CD8-positive, alpha-beta memory T cell (primary cell): ENCODE data around the gene PLEKHA6. TPM values are rescaled to one million over a fixed set of nuclear protein-coding genes. Genes with fewer than 3 reads are reported as not detected.

Experiments
- CTCF ChIA-PET: fragments of 350-600 bp; sonication (Branson Sonifier 250); formaldehyde crosslinking; loops from one replicate; lab custom pipeline; 2021; ENCODE audit warnings: antibody characterized with exemption; lab: Charles Lee
- POLR2A ChIA-PET: fragments of 350-600 bp; sonication (Branson Sonifier 250); formaldehyde crosslinking; loops from one replicate; lab custom pipeline; 2021; ENCODE audit warnings: antibody characterized with exemption; lab: Charles Lee
- DNase-seq, 5 donors: peaks; one replicate each; pipeline versions ENCODE4 v3.0.0 to v3.0.0-alpha.2; 2020 to 2022; ENCODE audit warnings: mixed read lengths in 1 of 5
- H3K27ac ChIP-seq: one replicate; pipeline ENCODE4 v1.7.0; 2013; ENCODE audit warnings: low read depth, mild to moderate bottlenecking, low read length, moderate library complexity
- H3K27me3 ChIP-seq: 2 replicates; pipeline ENCODE4 v1.7.0; 2013; ENCODE audit warnings: low read length, mild to moderate bottlenecking; ENCODE audit not compliant: insufficient read depth, poor library complexity, severe bottlenecking
- H3K36me3 ChIP-seq: 2 replicates; pipeline ENCODE4 v1.7.0; 2013; ENCODE audit warnings: mild to moderate bottlenecking, low read length, moderate library complexity; ENCODE audit not compliant: insufficient read depth
- H3K4me1 ChIP-seq: 2 replicates; pipeline ENCODE4 v1.7.0; 2013; ENCODE audit warnings: mild to moderate bottlenecking, low read length, moderate library complexity; ENCODE audit not compliant: insufficient read depth
- H3K4me3 ChIP-seq: 2 replicates; pipeline ENCODE4 v1.7.0; 2013; ENCODE audit warnings: mild to moderate bottlenecking, low read length
- H3K9me3 ChIP-seq: 2 replicates; pipeline ENCODE4 v1.7.0; 2013; ENCODE audit warnings: mild to moderate bottlenecking, low read length
- H3K27ac Mint-ChIP-seq, 8 donors: one replicate each; pipeline ENCODE4 v1.8.0; 2020 to 2021; ENCODE audit warnings: mixed read lengths in 8 of 8, mild to moderate bottlenecking in 6 of 8, inconsistent platforms in 3 of 8, moderate library complexity in 3 of 8
- H3K27me3 Mint-ChIP-seq, 2 donors: one replicate each; pipeline ENCODE4 v1.8.0; 2020 to 2021; ENCODE audit warnings: mixed read lengths in 2 of 2, mild to moderate bottlenecking in 1 of 2, moderate library complexity in 1 of 2
- H3K36me3 Mint-ChIP-seq, 3 donors: one replicate each; pipeline ENCODE4 v1.8.0; 2020 to 2021; ENCODE audit warnings: mixed read lengths in 3 of 3, inconsistent platforms in 1 of 3, mild to moderate bottlenecking in 1 of 3
- H3K4me1 Mint-ChIP-seq, 3 donors: one replicate each; pipeline ENCODE4 v1.8.0; 2020 to 2021; ENCODE audit warnings: mixed read lengths in 3 of 3, inconsistent platforms in 1 of 3, mild to moderate bottlenecking in 1 of 3
- H3K4me3 Mint-ChIP-seq, 7 donors: one replicate each; pipeline ENCODE4 v1.8.0; 2020 to 2021; ENCODE audit warnings: mixed read lengths in 7 of 7, mild to moderate bottlenecking in 6 of 7, moderate library complexity in 4 of 7, inconsistent platforms in 2 of 7
- H3K9me3 Mint-ChIP-seq, 5 donors: one replicate each; pipeline ENCODE4 v1.8.0; 2020 to 2022; ENCODE audit warnings: mixed read lengths in 5 of 5, mild to moderate bottlenecking in 3 of 5, moderate library complexity in 2 of 5, inconsistent platforms in 1 of 5
- polyA plus RNA-seq: library from polyadenylated mRNA; unstranded; fragments of 300-500 nt; fragmentation: Illumina TruSeq; gene quantifications from one replicate; pipeline ENCODE4 v1.2.3, GENCODE V29; 2021
- total RNA-seq, 2 experiments: library from RNA; stranded (reverse); gene quantifications; one replicate each; pipeline ENCODE4 v1.2.3, GENCODE V29; 2021

Gene PLEKHA6
- total and polyA plus RNA-seq, 3 experiments from 2014 or later = 0.09 to 0.13 TPM; not detected in 1

- CTCF ChIA-PET = interaction anchor here (1.3 kb wide), 1 partner anchor 205 kb away, joined by 5 read pairs; no protein-coding TSS in a partner anchor
- no peak overlapping the region for H3K27ac Mint-ChIP-seq
These were observed 7.6 kb upstream of the PLEKHA6 start for GRCh38 chr1:204367193-204367858.

GRCh38 chr1:204366759-204367158 lies 7.0 kb upstream of the PLEKHA6 start:
- H3K27ac Mint-ChIP-seq = peak overlapping the region in 1 of 8 donors; percentile 60
- H3K27ac ChIP-seq = no peak overlapping the region

More at GRCh38 chr1:204367193-204367858, 7.6 kb upstream of the PLEKHA6 start:
- Mint-ChIP-seq H3K9me3 (no peaks in the 10 kb centered on the region), H3K36me3 (no peaks in the 10 kb centered on the region), H3K4me3 (no peak overlapping the region), H3K27me3 (peaks cover 0 to 14% of the 10 kb centered on the region in 2 donors), H3K4me1 (peaks cover 6 to 14% (median 8%) of the 10 kb centered on the region in 3 donors)
- Histone ChIP-seq H3K9me3 (no peaks in the 10 kb centered on the region), H3K4me1 (peaks cover 10% of the 10 kb centered on the region), H3K4me3 (no peak overlapping the region), H3K36me3 (no peaks in the 10 kb centered on the region), H3K27ac (no peak overlapping the region), H3K27me3 (no peaks in the 10 kb centered on the region)
- POLR2A ChIA-PET = interaction anchor here (0.6 kb wide), 1 partner anchor 19 kb away, joined by 3 read pairs; no protein-coding TSS in a partner anchor
- DNase-seq = no peak

GRCh38 chr1:204363335-204364114 lies 3.8 kb upstream of the PLEKHA6 start:
- no peaks in the 10 kb centered on the region for H3K9me3 Mint-ChIP-seq
- peak overlapping the region; percentile 22 to 91 (median 80) for H3K4me3 Mint-ChIP-seq
- H3K4me1 Mint-ChIP-seq = peaks cover 2 to 8% (median 6%) of the 10 kb centered on the region in 3 donors
- POLR2A ChIA-PET = interaction anchor here (1.0 kb wide), 1 partner anchor 16 kb away, joined by 3 read pairs; no protein-coding TSS in a partner anchor
- CTCF ChIA-PET = interaction anchor here (0.6 to 6.8 kb wide), 29 partner anchors 8 to 503 kb away, joined by 3 to 80 read pairs (median 6); partner anchors contain the start of genes ETNK2 and REN
- DNase-seq = peak; percentile 60 to 82 (median 72)
- peaks cover 10% of the 10 kb centered on the region for H3K4me1 ChIP-seq
- H3K36me3 Mint-ChIP-seq = no peaks in the 10 kb centered on the region
- no peaks in the 10 kb centered on the region for H3K9me3 ChIP-seq
- H3K27ac ChIP-seq = peak overlapping the region; percentile 32
- peak overlapping the region in 7 of 8 donors; percentile 49 to 96 (median 88) for H3K27ac Mint-ChIP-seq
- H3K4me3 ChIP-seq = peak overlapping the region; percentile 69
- no peaks in the 10 kb centered on the region for H3K27me3 ChIP-seq
- peaks cover 2 to 5% of the 10 kb centered on the region in 2 donors for H3K27me3 Mint-ChIP-seq
- H3K36me3 ChIP-seq = no peaks in the 10 kb centered on the region

More at GRCh38 chr1:204366759-204367158, 7.0 kb upstream of the PLEKHA6 start:
- ChIA-PET CTCF (interaction anchor here (1.3 kb wide), 1 partner anchor 204 kb away, joined by 5 read pairs; no protein-coding TSS in a partner anchor), POLR2A (no interaction called here)
- peaks cover 6 to 14% (median 8%) of the 10 kb centered on the region in 3 donors for H3K4me1 Mint-ChIP-seq
- no peaks in the 10 kb centered on the region for H3K36me3 ChIP-seq
- H3K27me3 ChIP-seq = no peaks in the 10 kb centered on the region
- H3K36me3 Mint-ChIP-seq = no peaks in the 10 kb centered on the region
- H3K4me1 ChIP-seq = peaks cover 10% of the 10 kb centered on the region
- no peaks in the 10 kb centered on the region for H3K9me3 Mint-ChIP-seq
- H3K4me3 ChIP-seq = no peak overlapping the region
- H3K9me3 ChIP-seq = no peaks in the 10 kb centered on the region
- H3K4me3 Mint-ChIP-seq = no peak overlapping the region
- H3K27me3 Mint-ChIP-seq = peaks cover 0 to 9% of the 10 kb centered on the region in 2 donors
- no peak for DNase-seq

- no peak for DNase-seq
- peaks cover 2 to 8% (median 6%) of the 10 kb centered on the region in 3 donors for H3K4me1 Mint-ChIP-seq
- peak overlapping the region; percentile 69 for H3K4me3 ChIP-seq
- H3K36me3 Mint-ChIP-seq = no peaks in the 10 kb centered on the region
- H3K4me3 Mint-ChIP-seq = peak overlapping the region; percentile 25 to 91 (median 80)
- CTCF ChIA-PET = interaction anchor here (0.6 to 6.8 kb wide), 30 partner anchors 9 to 503 kb away, joined by 3 to 80 read pairs (median 6); partner anchors contain the start of genes ETNK2 and REN
- no peaks in the 10 kb centered on the region for H3K36me3 ChIP-seq
- H3K27me3 ChIP-seq = no peaks in the 10 kb centered on the region
- peaks cover 10% of the 10 kb centered on the region for H3K4me1 ChIP-seq
- H3K27ac Mint-ChIP-seq = peak overlapping the region in 4 of 8 donors; percentile 47 to 96 (median 69)
- H3K9me3 Mint-ChIP-seq = no peaks in the 10 kb centered on the region
- POLR2A ChIA-PET = interaction anchor here (1.0 kb wide), 1 partner anchor 17 kb away, joined by 3 read pairs; no protein-coding TSS in a partner anchor
- H3K9me3 ChIP-seq = no peaks in the 10 kb centered on the region
- H3K27ac ChIP-seq = peak overlapping the region; percentile 32
- H3K27me3 Mint-ChIP-seq = peaks cover 4% of the 10 kb centered on the region in 2 donors
These were observed 3.2 kb upstream of the PLEKHA6 start for GRCh38 chr1:204362984-204363334.

GRCh38 chr1:204361781-204362180 lies 2.1 kb upstream of the PLEKHA6 start:
- Mint-ChIP-seq H3K4me3 (peak overlapping the region in 1 of 7 donors; percentile 8), H3K4me1 (peaks cover 2 to 8% (median 6%) of the 10 kb centered on the region in 3 donors), H3K27ac (peak overlapping the region in 1 of 8 donors; percentile 82), H3K36me3 (no peaks in the 10 kb centered on the region), H3K9me3 (no peaks in the 10 kb centered on the region), H3K27me3 (peaks cover 6 to 7% of the 10 kb centered on the region in 2 donors)
- peaks cover 3% of the 10 kb centered on the region for H3K27me3 ChIP-seq
- no peak for DNase-seq
- H3K27ac ChIP-seq = no peak overlapping the region
- H3K9me3 ChIP-seq = no peaks in the 10 kb centered on the region
- no peaks in the 10 kb centered on the region for H3K36me3 ChIP-seq
- peaks cover 10% of the 10 kb centered on the region for H3K4me1 ChIP-seq
- H3K4me3 ChIP-seq = no peak overlapping the region
- CTCF ChIA-PET = interaction anchor here (1.7 to 6.8 kb wide), 6 partner anchors 7 to 200 kb away, joined by 4 to 80 read pairs (median 12); no protein-coding TSS in a partner anchor
- POLR2A ChIA-PET = no interaction called here

GRCh38 chr1:204361341-204361771 lies 1.6 kb upstream of the PLEKHA6 start:
- H3K27me3 Mint-ChIP-seq = peaks cover 6 to 7% of the 10 kb centered on the region in 2 donors
- peaks cover 3% of the 10 kb centered on the region for H3K27me3 ChIP-seq
- no peaks in the 10 kb centered on the region for H3K9me3 Mint-ChIP-seq
- DNase-seq = no peak
- no peak overlapping the region for H3K4me3 ChIP-seq
- no peaks in the 10 kb centered on the region for H3K36me3 ChIP-seq
- ChIA-PET CTCF (interaction anchor here (1.2 to 6.8 kb wide), 4 partner anchors 11 to 199 kb away, joined by 3 to 80 read pairs (median 9); no protein-coding TSS in a partner anchor), POLR2A (no interaction called here)
- H3K27ac ChIP-seq = no peak overlapping the region
- peaks cover 10% of the 10 kb centered on the region for H3K4me1 ChIP-seq
- H3K9me3 ChIP-seq = no peaks in the 10 kb centered on the region
- no peak overlapping the region for H3K27ac Mint-ChIP-seq
- no peaks in the 10 kb centered on the region for H3K36me3 Mint-ChIP-seq
- H3K4me3 Mint-ChIP-seq = peak overlapping the region in 2 of 7 donors; percentile 34 to 41
- H3K4me1 Mint-ChIP-seq = peaks cover 2 to 8% (median 6%) of the 10 kb centered on the region in 3 donors

- H3K27me3 ChIP-seq = peaks cover 3% of the 10 kb centered on the region
- Mint-ChIP-seq H3K36me3 (no peaks in the 10 kb centered on the region), H3K27ac (peak overlapping the region in 1 of 8 donors; percentile 50), H3K9me3 (no peaks in the 10 kb centered on the region), H3K27me3 (peaks cover 6 to 7% of the 10 kb centered on the region in 2 donors), H3K4me3 (no peak overlapping the region), H3K4me1 (peaks cover 2 to 8% (median 6%) of the 10 kb centered on the region in 3 donors)
- DNase-seq = no peak
- H3K27ac ChIP-seq = no peak overlapping the region
- ChIA-PET POLR2A (no interaction called here), CTCF (interaction anchor here (1.2 to 6.8 kb wide), 3 partner anchors 10 to 198 kb away, joined by 3 to 80 read pairs (median 4); no protein-coding TSS in a partner anchor)
- H3K9me3 ChIP-seq = no peaks in the 10 kb centered on the region
- peaks cover 10% of the 10 kb centered on the region for H3K4me1 ChIP-seq
- H3K4me3 ChIP-seq = no peak overlapping the region
- H3K36me3 ChIP-seq = no peaks in the 10 kb centered on the region
These were observed 585 bp upstream of the PLEKHA6 start for GRCh38 chr1:204360314-204360713.
